ENCODE results near the gene ZNF79. TPM values are rescaled to one million over a fixed set of nuclear protein-coding genes. Genes with fewer than 3 reads are reported as not detected.

The ZNF79 gene
- total and polyA plus RNA-seq, 2 experiments from 2014 or later: 4.2 to 6.9 TPM

DNA sequence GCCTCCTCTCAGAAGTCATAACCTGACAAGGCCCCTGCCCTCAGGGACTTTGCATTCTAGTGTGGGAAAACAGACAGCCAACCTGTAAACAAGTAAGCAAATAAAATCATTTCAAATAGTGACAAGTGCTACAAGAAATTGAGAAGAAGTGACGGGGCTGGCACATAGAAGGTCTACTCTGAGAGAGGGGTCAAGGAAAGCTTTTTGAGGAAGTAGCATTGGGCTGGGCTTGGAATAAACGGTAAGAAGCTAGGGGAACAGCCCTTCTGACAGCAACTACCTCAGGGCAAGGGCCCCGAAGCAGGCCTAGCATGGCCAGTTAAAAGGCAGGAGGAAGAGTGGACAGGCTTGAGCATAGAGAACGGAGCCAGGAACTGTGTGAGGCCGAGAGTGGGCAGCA, 32.0 kb upstream of the ZNF79 start:
- H4K20me1 ChIP-seq (ENCODE audit: insufficient read depth): no peaks in the 10 kb centered on the region
- H3K4me3 ChIP-seq: no peak overlapping the region
- H3K27ac ChIP-seq: no peak overlapping the region
- DNase-seq: no peak
- no peaks in the 10 kb centered on the region for H3K9me3 ChIP-seq (ENCODE audit: low read depth)
- no peak overlapping the region for H2AFZ ChIP-seq
- TF ChIP-seq EZH2phosphoT487 (IDR thresholded peaks at IDR 0.05; ENCODE audit: insufficient read depth, low read depth) (no peak), EZH2 (IDR thresholded peaks at IDR 0.05; ENCODE audit: insufficient read depth, poor library complexity, severe bottlenecking) (no peak)
- H3K4me2 ChIP-seq (ENCODE audit: unreplicated experiment): no peak overlapping the region
- peaks cover 16% of the 10 kb centered on the region for H3F3A ChIP-seq (ENCODE audit: insufficient read depth)
- WGBS, 2 experiments (ENCODE audit: low coverage in 1 of 2, low lambda C conversion rate in 2 of 2, missing lambda C conversion rate in 2 of 2): 80 to 91% methylated on average over 5 of the region's 5 CpGs
- H3K9me2 ChIP-seq (ENCODE audit: insufficient read depth): no peaks in the 10 kb centered on the region
- H3K36me3 ChIP-seq (ENCODE audit: low read depth): no peaks in the 10 kb centered on the region
- peaks cover 44% of the 10 kb centered on the region for H3K27me3 ChIP-seq (replicated peaks; ENCODE audit: insufficient read depth)
- H3K9ac ChIP-seq: no peak overlapping the region
- no peaks in the 10 kb centered on the region for H3K79me2 ChIP-seq (ENCODE audit: insufficient read depth)
- in situ Hi-C loops (cut with MboI): no loop called here
- 0 out of 2 replicates have a peak, but pooled peaks cover 9% of the 10 kb centered on the region for H3K4me1 ChIP-seq (ENCODE audit: insufficient read depth)

DNA sequence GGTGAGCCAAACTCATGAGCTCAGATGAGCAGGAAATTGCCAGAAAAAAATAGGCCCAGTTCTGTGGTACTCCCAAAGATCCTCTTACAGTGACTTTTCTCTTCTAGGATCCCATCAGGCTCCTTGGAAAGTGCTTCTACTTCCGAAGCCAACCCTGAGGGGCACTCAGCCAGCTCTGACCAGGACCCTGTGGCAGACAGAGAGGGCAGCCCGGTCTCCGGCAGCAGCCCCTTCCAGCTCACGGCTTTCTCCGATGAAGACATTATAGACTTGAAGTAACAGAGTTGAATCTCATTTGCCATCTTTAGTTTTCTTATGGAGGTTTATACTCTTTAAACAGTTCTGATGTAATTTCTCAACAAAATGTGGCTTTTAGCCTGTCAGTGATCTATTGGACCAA, 31.2 kb upstream of the ZNF79 start:
- H3K9ac ChIP-seq: no peak overlapping the region
- 88 to 93% methylated on average over 5 of the region's 5 CpGs for WGBS, 2 experiments (ENCODE audit: low coverage in 1 of 2, low lambda C conversion rate in 2 of 2, missing lambda C conversion rate in 2 of 2)
- peaks cover 44% of the 10 kb centered on the region for H3K27me3 ChIP-seq (replicated peaks; ENCODE audit: insufficient read depth)
- 0 out of 2 replicates have a peak, but pooled peaks cover 7% of the 10 kb centered on the region for H3K4me1 ChIP-seq (ENCODE audit: insufficient read depth)
- no peak overlapping the region for H2AFZ ChIP-seq
- H3K9me3 ChIP-seq (ENCODE audit: low read depth): no peaks in the 10 kb centered on the region
- in situ Hi-C loops (cut with MboI): no loop called here
- H3K4me2 ChIP-seq (ENCODE audit: unreplicated experiment): no peak overlapping the region
- no peak for DNase-seq
- H3K4me3 ChIP-seq: no peak overlapping the region
- no peaks in the 10 kb centered on the region for H3K9me2 ChIP-seq (ENCODE audit: insufficient read depth)
- no peaks in the 10 kb centered on the region for H4K20me1 ChIP-seq (ENCODE audit: insufficient read depth)
- no peak overlapping the region for H3K27ac ChIP-seq
- no peaks in the 10 kb centered on the region for H3K79me2 ChIP-seq (ENCODE audit: insufficient read depth)
- peaks cover 16% of the 10 kb centered on the region for H3F3A ChIP-seq (ENCODE audit: insufficient read depth)
- TF ChIP-seq EZH2phosphoT487 (IDR thresholded peaks at IDR 0.05; ENCODE audit: insufficient read depth, low read depth) (no peak), EZH2 (IDR thresholded peaks at IDR 0.05; ENCODE audit: insufficient read depth, poor library complexity, severe bottlenecking) (no peak)
- H3K36me3 ChIP-seq (ENCODE audit: low read depth): no peaks in the 10 kb centered on the region

DNA sequence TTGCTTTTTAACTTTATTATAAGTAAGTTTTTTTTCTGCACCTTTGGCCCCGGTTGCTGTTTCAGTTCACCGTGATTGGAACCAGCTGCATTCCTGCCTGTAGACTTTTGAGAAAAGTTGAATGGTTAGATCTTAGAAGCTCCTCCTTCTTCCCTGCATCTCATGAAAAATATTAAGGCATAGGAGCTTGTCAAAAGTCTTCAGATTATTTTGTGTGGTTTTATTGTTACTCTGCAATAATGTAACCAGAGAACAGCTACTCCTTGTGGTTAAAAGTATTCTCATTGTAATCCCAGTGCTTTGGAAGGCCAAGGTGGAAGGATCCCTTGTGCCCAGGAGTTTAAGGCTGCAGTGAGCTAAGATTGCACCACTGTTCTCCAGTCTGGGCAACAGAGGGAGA, 30.5 kb upstream of the ZNF79 start:
- H3K9me3 ChIP-seq (ENCODE audit: low read depth): no peaks in the 10 kb centered on the region
- H3K27me3 ChIP-seq (replicated peaks; ENCODE audit: insufficient read depth): peaks cover 44% of the 10 kb centered on the region
- no peak overlapping the region for H3K9ac ChIP-seq
- H2AFZ ChIP-seq: no peak overlapping the region
- 0 out of 2 replicates have a peak, but pooled peaks cover 2% of the 10 kb centered on the region for H3K4me1 ChIP-seq (ENCODE audit: insufficient read depth)
- H3K4me3 ChIP-seq: no peak overlapping the region
- no peak overlapping the region for H3K4me2 ChIP-seq (ENCODE audit: unreplicated experiment)
- DNase-seq: peak; percentile 17
- TF ChIP-seq EZH2 (IDR thresholded peaks at IDR 0.05; ENCODE audit: insufficient read depth, poor library complexity, severe bottlenecking) (no peak), EZH2phosphoT487 (IDR thresholded peaks at IDR 0.05; ENCODE audit: insufficient read depth, low read depth) (no peak)
- H3K27ac ChIP-seq: no peak overlapping the region
- H3K9me2 ChIP-seq (ENCODE audit: insufficient read depth): no peaks in the 10 kb centered on the region
- H3F3A ChIP-seq (ENCODE audit: insufficient read depth): peaks cover 14% of the 10 kb centered on the region
- 21 to 23% methylated on average over 2 of the region's 2 CpGs for WGBS, 2 experiments (ENCODE audit: low coverage in 1 of 2, low lambda C conversion rate in 2 of 2, missing lambda C conversion rate in 2 of 2)
- no peaks in the 10 kb centered on the region for H3K36me3 ChIP-seq (ENCODE audit: low read depth)
- H4K20me1 ChIP-seq (ENCODE audit: insufficient read depth): no peaks in the 10 kb centered on the region
- in situ Hi-C loops (cut with MboI): no loop called here
- H3K79me2 ChIP-seq (ENCODE audit: insufficient read depth): no peaks in the 10 kb centered on the region

DNA sequence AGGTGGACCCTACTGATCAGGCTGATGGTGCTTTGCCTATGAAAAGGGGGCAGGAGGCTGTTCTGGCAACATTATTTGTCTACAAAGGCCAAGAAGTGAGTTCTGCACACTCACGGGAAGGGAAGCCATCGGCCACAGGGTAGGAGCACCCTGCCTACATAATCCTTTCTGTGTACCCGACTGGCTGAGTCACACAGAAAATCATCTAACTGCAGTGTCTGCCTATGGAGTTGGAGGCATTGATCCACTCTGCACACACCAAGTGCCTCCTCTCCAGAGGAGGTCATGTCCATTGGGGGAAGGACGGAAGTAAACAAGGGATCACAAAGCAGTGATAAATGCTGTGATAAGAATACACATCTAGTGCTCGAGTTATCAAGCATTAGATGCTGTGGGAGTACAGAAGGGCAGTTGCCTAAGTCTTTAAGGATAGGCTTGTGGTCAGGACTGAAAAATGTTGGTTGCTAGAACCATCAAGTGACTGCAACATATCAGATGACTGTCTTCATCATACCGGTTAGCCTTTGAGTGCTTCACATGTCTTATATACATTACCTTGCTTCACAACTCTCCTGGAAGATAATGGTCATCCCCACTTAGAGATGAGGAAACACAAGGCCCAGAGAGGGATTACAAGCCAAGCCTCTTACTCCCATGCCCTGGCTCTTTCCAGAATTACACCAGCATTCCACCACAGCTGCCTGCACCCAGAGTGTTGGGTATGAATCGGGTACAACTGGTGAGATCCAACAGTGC, 28.5 kb upstream of the ZNF79 start:
- H4K20me1 ChIP-seq (ENCODE audit: insufficient read depth): no peaks in the 10 kb centered on the region
- H3K9me2 ChIP-seq (ENCODE audit: insufficient read depth): no peaks in the 10 kb centered on the region
- DNase-seq: no peak
- H3K27ac ChIP-seq: no peak overlapping the region
- H3K4me1 ChIP-seq (ENCODE audit: insufficient read depth): no peaks in the 10 kb centered on the region
- H3K4me2 ChIP-seq (ENCODE audit: unreplicated experiment): no peak overlapping the region
- TF ChIP-seq EZH2phosphoT487 (IDR thresholded peaks at IDR 0.05; ENCODE audit: insufficient read depth, low read depth): no peak
- TF ChIP-seq EZH2 (IDR thresholded peaks at IDR 0.05; ENCODE audit: insufficient read depth, poor library complexity, severe bottlenecking): no peak
- no peaks in the 10 kb centered on the region for H3K9me3 ChIP-seq (ENCODE audit: low read depth)
- in situ Hi-C loops (cut with MboI): no loop called here
- 84% methylated on average over 7 of the region's 7 CpGs for WGBS, 2 experiments (ENCODE audit: low coverage in 1 of 2, low lambda C conversion rate in 2 of 2, missing lambda C conversion rate in 2 of 2)
- H3K4me3 ChIP-seq: no peak overlapping the region; the same call in 1 of the 2 replicates
- peaks cover 30% of the 10 kb centered on the region for H3K27me3 ChIP-seq (replicated peaks; ENCODE audit: insufficient read depth)
- no peak overlapping the region for H2AFZ ChIP-seq
- H3K79me2 ChIP-seq (ENCODE audit: insufficient read depth): no peaks in the 10 kb centered on the region
- no peak overlapping the region for H3K9ac ChIP-seq
- no peaks in the 10 kb centered on the region for H3K36me3 ChIP-seq (ENCODE audit: low read depth)
- H3F3A ChIP-seq (ENCODE audit: insufficient read depth): 0 out of 2 replicates have a peak, but pooled peaks cover 8% of the 10 kb centered on the region
